Right lobe of liver (tissue), 6 donors: Measurements from ENCODE around the gene IQSEC1. TPM values are rescaled to one million over a fixed set of nuclear protein-coding genes. Genes with fewer than 3 reads are reported as not detected.

Experiments used
- ATAC-seq, 4 donors: fragments of 200-7000 bp; cut with Tn5 transposase; one replicate each; pipeline ENCODE4 v1.9.1; 2020; ENCODE audit warnings: mild to moderate bottlenecking in 4 of 4, moderate library complexity in 4 of 4
- DNase-seq, 3 donors: peaks; one replicate each; pipeline ENCODE4 v3.0.0-alpha.2; 2020
- H3K27ac ChIP-seq, 3 donors: fragments of 200-600 bp; one replicate each; pipeline ENCODE4 v1.8.0; 2022
- H3K27me3 ChIP-seq, 2 donors: fragments of 200-600 bp; one replicate each; pipeline ENCODE4 v1.8.0; 2022
- H3K36me3 ChIP-seq, 4 donors: fragments of 200-600 bp; sonication (generic) in 1 of 4; one replicate each; pipeline versions ENCODE4 v1.5.1 to v1.8.0; 2017 to 2022; ENCODE audit warnings: control low read depth in 1 of 4
- H3K4me1 ChIP-seq, 4 donors: fragments of 200-600 bp; sonication (generic) in 1 of 4; one replicate each; pipeline versions ENCODE4 v1.5.1 to v1.8.0; 2017 to 2022; ENCODE audit warnings: control low read depth in 1 of 4
- H3K4me3 ChIP-seq, 3 donors: fragments of 200-600 bp; one replicate each; pipeline ENCODE4 v1.8.0; 2022
- H3K9me3 ChIP-seq, 4 donors: fragments of 200-600 bp; sonication (generic) in 1 of 4; one replicate each; pipeline versions ENCODE4 v1.5.1 to v1.8.0; 2017 to 2022; ENCODE audit warnings: control low read depth in 1 of 4
- POLR2A ChIP-seq: fragments of 450-650 bp; IDR thresholded peaks from one replicate; pipeline ENCODE4 v1.6.1; 2017; ENCODE audit warnings: antibody characterized with exemption, mild to moderate bottlenecking
- WGBS: methylation state at CpG from one replicate; pipeline ENCODE4 v1.1.6; 2018; ENCODE audit warnings: low coverage, low lambda C conversion rate; ENCODE audit not compliant: insufficient coverage; ENCODE audit errors: missing lambda C conversion rate; 5-methylcytosine and 5-hydroxymethylcytosine counted together
- intact Hi-C, 2 donors: fragments of 100-400 bp; cut with DNase I; formaldehyde crosslinking; loops; one replicate each; pipeline versions ENCODE4 v1.11.2 to v1.14.1; 2022
- total RNA-seq, 6 experiments: library from RNA; depleted of rRNA in 2 of 6; stranded (reverse); fragments of >200 nt in 2 of 6; fragmentation: NEBNext Ultra II Directional in 3 of 6; extraction: Animal tissue kit (Norgen Biotek cat#: 25700) in 3 of 6; gene quantifications; one replicate each; pipeline versions ENCODE4 v1.1.0 to v1.2.4, GENCODE V29; 2016 to 2023
- TF ChIP-seq, protein P1 (sequence below), 4 donors: fragments of 200-600 bp in 3 of 4; fragments of 450-650 bp in 1 of 4; IDR thresholded peaks; one replicate each; pipeline versions ENCODE4 v1.5.1 to v1.8.0; 2016 to 2022; ENCODE audit warnings: antibody characterized with exemption in 4 of 4, mild to moderate bottlenecking in 2 of 4
- donor health status: DM: no; HTN: yes; CAD: no.
- donor health status: DM: no; HTN: no; CAD: no.
- donor health status: DM: no; HTN: no; CAD: no.
- donor health status: DM: no; HTN: yes; CAD: no.
- donor health status: DM: no; HTN: yes; CAD: no.

Gene IQSEC1
- total RNA-seq, 6 experiments from 2014 or later = 32.1 to 61.3 (median 48.9) TPM

DNA sequence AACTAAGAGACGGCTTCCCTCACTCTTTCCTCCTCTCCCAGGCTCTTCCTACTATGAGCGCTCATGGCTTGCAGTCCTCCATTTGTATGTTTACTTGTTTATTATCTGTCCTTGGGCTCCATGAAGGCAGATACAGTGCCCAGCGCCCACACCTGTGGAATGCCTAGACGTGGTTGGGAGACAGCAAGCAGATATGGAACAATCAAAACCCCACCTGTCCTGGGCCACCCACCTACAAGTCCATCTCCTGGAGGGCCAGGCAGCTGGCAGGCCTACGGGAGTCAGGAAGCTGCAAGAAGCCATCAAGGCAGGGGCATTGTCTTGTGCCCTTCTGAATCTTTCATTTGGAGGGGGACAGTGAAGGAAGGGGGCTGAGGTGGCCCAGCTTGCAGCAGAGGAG lies 104.7 kb downstream of the IQSEC1 start:
- Histone ChIP-seq H3K4me3 (no peak overlapping the region), H3K4me1 (peaks cover 2 to 47% (median 22%) of the 10 kb centered on the region in 4 donors), H3K27ac (no peak overlapping the region), H3K27me3 (no peaks in the 10 kb centered on the region), H3K36me3 (no peaks in the 10 kb centered on the region), H3K9me3 (no peaks in the 10 kb centered on the region)
- no peak for DNase-seq
- intact Hi-C loops = no loop called here
- WGBS = 76% methylated on average over 4 of the region's 5 CpGs
- no peak for TF ChIP-seq POLR2A
- TF ChIP-seq, protein P1, sequence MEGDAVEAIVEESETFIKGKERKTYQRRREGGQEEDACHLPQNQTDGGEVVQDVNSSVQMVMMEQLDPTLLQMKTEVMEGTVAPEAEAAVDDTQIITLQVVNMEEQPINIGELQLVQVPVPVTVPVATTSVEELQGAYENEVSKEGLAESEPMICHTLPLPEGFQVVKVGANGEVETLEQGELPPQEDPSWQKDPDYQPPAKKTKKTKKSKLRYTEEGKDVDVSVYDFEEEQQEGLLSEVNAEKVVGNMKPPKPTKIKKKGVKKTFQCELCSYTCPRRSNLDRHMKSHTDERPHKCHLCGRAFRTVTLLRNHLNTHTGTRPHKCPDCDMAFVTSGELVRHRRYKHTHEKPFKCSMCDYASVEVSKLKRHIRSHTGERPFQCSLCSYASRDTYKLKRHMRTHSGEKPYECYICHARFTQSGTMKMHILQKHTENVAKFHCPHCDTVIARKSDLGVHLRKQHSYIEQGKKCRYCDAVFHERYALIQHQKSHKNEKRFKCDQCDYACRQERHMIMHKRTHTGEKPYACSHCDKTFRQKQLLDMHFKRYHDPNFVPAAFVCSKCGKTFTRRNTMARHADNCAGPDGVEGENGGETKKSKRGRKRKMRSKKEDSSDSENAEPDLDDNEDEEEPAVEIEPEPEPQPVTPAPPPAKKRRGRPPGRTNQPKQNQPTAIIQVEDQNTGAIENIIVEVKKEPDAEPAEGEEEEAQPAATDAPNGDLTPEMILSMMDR (IDR thresholded peaks at IDR 0.05) = no peak
- ATAC-seq = no peak

DNA sequence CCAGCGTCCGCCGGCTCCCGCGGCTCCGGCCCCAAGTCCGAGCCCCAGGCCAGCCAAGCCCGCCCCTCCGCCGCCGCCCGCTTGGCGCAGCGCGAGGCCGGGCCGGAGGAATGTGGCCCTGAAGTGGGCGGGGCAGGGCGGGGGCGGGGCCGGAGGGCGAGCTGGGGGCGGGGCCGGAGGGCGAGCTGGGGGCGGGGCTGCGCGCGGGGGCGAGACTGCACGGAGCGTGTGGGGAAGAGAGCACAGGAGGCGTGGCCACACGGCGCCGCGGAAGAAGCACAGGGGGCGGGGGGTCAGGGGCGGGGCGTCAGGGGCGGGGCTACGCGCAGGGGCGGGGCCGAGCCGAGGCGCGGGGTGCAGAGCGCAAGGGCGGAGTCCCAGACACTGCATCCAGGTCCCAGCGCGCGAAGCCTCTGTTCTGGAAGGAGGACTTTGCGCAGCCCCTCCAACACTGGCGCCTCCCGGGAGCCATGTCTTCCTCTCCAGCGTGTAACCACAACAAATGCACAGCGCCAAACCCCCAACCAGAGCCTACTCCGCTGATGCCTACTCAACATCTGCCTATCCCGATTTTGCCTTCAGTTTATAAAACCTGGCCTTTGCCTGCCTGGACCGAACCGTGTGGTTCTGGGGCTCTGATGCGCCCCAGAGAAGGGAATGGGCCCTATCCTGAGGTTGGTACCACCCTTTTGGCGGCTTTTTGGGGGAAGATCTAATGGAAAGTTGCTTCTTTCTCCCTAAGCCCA lies 105.5 kb downstream of the IQSEC1 start:
- intact Hi-C loops = no loop called here
- WGBS = 6% methylated on average over 13 of the region's 64 CpGs
- TF ChIP-seq, protein P1 (IDR thresholded peaks at IDR 0.05) = no peak
- TF ChIP-seq POLR2A = no peak
- H3K36me3 ChIP-seq = no peaks in the 10 kb centered on the region
- H3K27ac ChIP-seq = peak overlapping the region; percentile 84 to 91 (median 89)
- ATAC-seq (peak; percentile 79 to 88 (median 83)), DNase-seq (peak; percentile 93 to 95 (median 95))
- peaks cover 2 to 55% (median 26%) of the 10 kb centered on the region in 4 donors for H3K4me1 ChIP-seq
- H3K4me3 ChIP-seq = peak overlapping the region; percentile 89 to 96 (median 93)
- H3K9me3 ChIP-seq = no peaks in the 10 kb centered on the region
- no peaks in the 10 kb centered on the region for H3K27me3 ChIP-seq

DNA sequence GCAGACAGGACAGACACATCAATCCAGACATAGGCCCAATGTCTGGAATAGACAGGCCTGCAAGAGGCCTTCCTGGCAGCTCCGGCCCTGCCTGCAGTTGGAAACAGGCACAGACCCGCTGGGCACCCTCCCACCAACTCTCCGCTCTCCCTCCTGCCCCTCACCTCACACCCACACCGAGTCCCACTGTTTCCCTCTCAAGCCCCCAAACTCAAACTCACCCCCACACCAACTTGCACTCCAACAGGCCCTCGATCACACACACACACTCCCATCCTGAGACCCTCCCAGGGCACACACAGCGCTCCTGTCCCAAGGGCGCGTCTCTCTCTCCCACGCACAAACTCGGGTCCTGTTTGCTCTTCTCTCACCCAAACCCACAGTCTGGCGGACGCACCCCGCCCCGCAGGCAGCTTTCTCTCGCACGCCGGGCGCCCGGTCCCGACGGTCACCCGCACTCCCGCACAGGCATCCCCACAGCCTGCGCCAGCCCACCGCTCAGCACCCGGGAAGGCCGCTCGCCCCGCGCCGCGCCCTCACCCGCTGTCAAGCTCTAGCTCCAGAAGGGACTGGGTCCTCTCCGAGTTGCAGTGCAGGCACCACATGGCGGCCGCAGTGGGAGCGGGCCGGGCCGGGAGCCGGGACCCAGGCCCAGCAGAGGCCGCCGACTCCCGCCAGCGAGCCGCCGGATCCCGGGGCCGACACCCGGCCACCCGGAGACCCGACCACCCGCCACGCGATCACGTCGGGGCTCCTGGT lies 106.2 kb downstream of the IQSEC1 start:
- H3K27me3 ChIP-seq = no peaks in the 10 kb centered on the region
- DNase-seq = no peak
- TF ChIP-seq, protein P1 (IDR thresholded peaks at IDR 0.05) = no peak
- TF ChIP-seq POLR2A = peak; percentile 61
- no peaks in the 10 kb centered on the region for H3K36me3 ChIP-seq
- 2% methylated on average over 37 of the region's 56 CpGs for WGBS
- H3K4me3 ChIP-seq = peak overlapping the region; percentile 89 to 96 (median 93)
- H3K9me3 ChIP-seq = no peaks in the 10 kb centered on the region
- intact Hi-C loops = no loop called here
- H3K4me1 ChIP-seq = peaks cover 2 to 62% (median 32%) of the 10 kb centered on the region in 4 donors
- H3K27ac ChIP-seq = peak overlapping the region; percentile 84 to 91 (median 89)
- ATAC-seq = peak; percentile 1 to 8 (median 2)

DNA sequence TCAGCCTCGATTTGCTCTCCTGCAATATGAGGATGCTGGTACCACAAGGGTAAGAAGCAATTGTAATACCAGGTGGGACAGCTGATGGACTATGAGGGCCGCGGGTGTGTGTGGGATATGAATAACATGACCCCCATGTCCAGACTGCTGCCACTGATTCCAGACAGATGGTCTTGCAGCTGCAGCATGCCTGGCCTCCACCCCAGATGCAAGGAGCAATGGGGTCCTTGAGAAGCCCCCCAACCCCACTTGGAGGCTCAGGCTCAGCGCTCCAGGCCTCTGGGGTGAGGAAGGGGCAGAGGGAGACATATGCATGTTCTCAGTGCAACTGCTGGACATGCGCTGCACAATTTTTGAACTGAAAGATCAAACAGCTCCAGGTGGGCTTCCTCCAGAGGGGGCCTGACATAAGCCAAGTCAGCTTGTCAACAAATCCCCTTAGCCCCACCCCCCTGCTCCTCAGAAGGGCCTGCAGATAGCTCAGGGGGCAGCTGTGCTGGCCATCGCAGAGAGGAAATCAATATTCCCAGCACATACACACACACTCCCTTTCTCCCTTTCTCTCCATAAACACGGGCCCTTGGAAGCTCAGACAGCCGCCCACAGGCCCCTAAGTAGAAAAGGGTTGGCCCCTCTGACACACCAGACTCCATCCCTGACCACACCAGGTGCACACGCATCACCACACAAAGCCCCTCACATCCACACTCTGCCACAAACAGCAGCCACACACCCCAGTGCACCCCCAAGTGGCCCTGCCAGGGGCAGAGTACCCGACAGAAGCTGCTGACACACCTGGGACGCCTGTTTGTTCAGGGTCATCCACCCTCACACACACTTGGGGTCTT lies 107.0 kb downstream of the IQSEC1 start:
- H3K27ac ChIP-seq = peak overlapping the region; percentile 84 to 91 (median 89)
- ATAC-seq (peak; percentile 1 to 20 (median 5)), DNase-seq (no peak)
- WGBS = 50% methylated on average over 1 of the region's 11 CpGs
- H3K9me3 ChIP-seq = no peaks in the 10 kb centered on the region
- intact Hi-C loops = no loop called here
- TF ChIP-seq, protein P1 (IDR thresholded peaks at IDR 0.05) = no peak
- TF ChIP-seq POLR2A = no peak
- H3K36me3 ChIP-seq = no peaks in the 10 kb centered on the region
- no peaks in the 10 kb centered on the region for H3K27me3 ChIP-seq
- peaks cover 2 to 70% (median 39%) of the 10 kb centered on the region in 4 donors for H3K4me1 ChIP-seq
- peak overlapping the region; percentile 89 to 96 (median 93) for H3K4me3 ChIP-seq
